RWPE2 (cell line): ENCODE data around the gene PAK1.

Experiments
- ATAC-seq: fragments of 200-7000 bp; cut with Tn5 transposase; 3 replicates; pipeline ENCODE4 v1.9.1; 2021; ENCODE audit warnings: low read depth
- DNase-seq: peaks from one replicate; pipeline ENCODE4 v3.0.0-alpha.2; 2020; ENCODE audit warnings: low spot score
- H3K27ac ChIP-seq: fragments of 450-650 bp; 2 replicates; pipeline ENCODE4 v1.5.1; 2017; ENCODE audit warnings: mild to moderate bottlenecking; ENCODE audit not compliant: poor library complexity, severe bottlenecking
- H3K27me3 ChIP-seq: fragments of 250-450 bp; sonication (Bioruptor Pico); 2 replicates; pipeline ENCODE4 v1.5.1; 2021; ENCODE audit warnings: mild to moderate bottlenecking, moderate library complexity; ENCODE audit not compliant: insufficient read depth, poor library complexity, severe bottlenecking
- H3K36me3 ChIP-seq: fragments of 250-450 bp; sonication (Bioruptor Pico); 2 replicates; pipeline ENCODE4 v1.5.1; 2020; ENCODE audit warnings: low read depth, mild to moderate bottlenecking, moderate library complexity
- H3K4me1 ChIP-seq: fragments of 250-450 bp; sonication (Bioruptor Pico); 2 replicates; pipeline ENCODE4 v1.5.1; 2021; ENCODE audit warnings: mild to moderate bottlenecking, moderate library complexity; ENCODE audit not compliant: insufficient read depth, poor library complexity, severe bottlenecking
- H3K4me3 ChIP-seq: fragments of 250-450 bp; sonication (Bioruptor Pico); 2 replicates; pipeline ENCODE4 v1.5.1; 2021; ENCODE audit warnings: mild to moderate bottlenecking, moderate library complexity; ENCODE audit not compliant: severe bottlenecking
- H3K9me3 ChIP-seq: fragments of 250-450 bp; sonication (Bioruptor Pico); 2 replicates; pipeline ENCODE4 v1.5.1; 2021; ENCODE audit warnings: mild to moderate bottlenecking, moderate library complexity; ENCODE audit not compliant: severe bottlenecking
- TF ChIP-seq, protein P1 (sequence below): fragments of 450-650 bp; IDR thresholded peaks from one replicate; pipeline ENCODE4 v1.5.1; 2017; ENCODE audit warnings: mild to moderate bottlenecking, moderate library complexity; ENCODE audit not compliant: poor library complexity, severe bottlenecking

Gene PAK1

DNA sequence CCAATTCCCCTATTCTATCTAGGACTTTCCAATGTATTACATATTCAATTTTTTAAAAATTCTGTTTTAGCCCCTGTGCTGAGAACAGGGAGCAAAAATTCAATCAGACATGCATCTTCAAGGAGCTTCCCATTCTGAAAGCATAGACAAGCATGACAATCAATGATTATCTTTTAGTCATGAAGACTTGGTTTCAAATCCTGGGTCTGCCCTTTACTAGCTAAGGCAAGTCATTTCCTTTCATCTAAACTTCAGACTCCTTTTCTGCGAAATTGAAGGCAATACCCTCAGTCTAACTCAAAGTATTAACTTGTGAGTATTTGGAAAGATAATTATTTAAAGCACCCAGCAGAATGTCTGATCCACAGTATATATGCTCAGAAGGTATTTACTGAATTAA is 24.1 kb downstream of the PAK1 start:
- no peak overlapping the region for H3K4me3 ChIP-seq
- H3K27ac ChIP-seq: no peak overlapping the region
- no peaks in the 10 kb centered on the region for H3K4me1 ChIP-seq
- no peaks in the 10 kb centered on the region for H3K36me3 ChIP-seq
- H3K27me3 ChIP-seq: no peaks in the 10 kb centered on the region
- DNase-seq: no peak
- H3K9me3 ChIP-seq: no peaks in the 10 kb centered on the region
- TF ChIP-seq, protein P1, sequence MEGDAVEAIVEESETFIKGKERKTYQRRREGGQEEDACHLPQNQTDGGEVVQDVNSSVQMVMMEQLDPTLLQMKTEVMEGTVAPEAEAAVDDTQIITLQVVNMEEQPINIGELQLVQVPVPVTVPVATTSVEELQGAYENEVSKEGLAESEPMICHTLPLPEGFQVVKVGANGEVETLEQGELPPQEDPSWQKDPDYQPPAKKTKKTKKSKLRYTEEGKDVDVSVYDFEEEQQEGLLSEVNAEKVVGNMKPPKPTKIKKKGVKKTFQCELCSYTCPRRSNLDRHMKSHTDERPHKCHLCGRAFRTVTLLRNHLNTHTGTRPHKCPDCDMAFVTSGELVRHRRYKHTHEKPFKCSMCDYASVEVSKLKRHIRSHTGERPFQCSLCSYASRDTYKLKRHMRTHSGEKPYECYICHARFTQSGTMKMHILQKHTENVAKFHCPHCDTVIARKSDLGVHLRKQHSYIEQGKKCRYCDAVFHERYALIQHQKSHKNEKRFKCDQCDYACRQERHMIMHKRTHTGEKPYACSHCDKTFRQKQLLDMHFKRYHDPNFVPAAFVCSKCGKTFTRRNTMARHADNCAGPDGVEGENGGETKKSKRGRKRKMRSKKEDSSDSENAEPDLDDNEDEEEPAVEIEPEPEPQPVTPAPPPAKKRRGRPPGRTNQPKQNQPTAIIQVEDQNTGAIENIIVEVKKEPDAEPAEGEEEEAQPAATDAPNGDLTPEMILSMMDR: no peak
- ATAC-seq: no peak

- Histone ChIP-seq H3K4me3 (no peak overlapping the region), H3K27ac (no peak overlapping the region), H3K27me3 (no peaks in the 10 kb centered on the region), H3K36me3 (no peaks in the 10 kb centered on the region), H3K9me3 (no peaks in the 10 kb centered on the region), H3K4me1 (no peaks in the 10 kb centered on the region)
- no peak for DNase-seq
- TF ChIP-seq, protein P1: no peak
- ATAC-seq: no peak
Measured at GRCh38 chr11:77449060-77449521, 24.8 kb downstream of the PAK1 start.

- no peak overlapping the region for H3K4me3 ChIP-seq
- H3K27ac ChIP-seq: no peak overlapping the region
- H3K9me3 ChIP-seq: no peaks in the 10 kb centered on the region
- TF ChIP-seq, protein P1: no peak
- DNase-seq (no peak), ATAC-seq (no peak)
- no peaks in the 10 kb centered on the region for H3K27me3 ChIP-seq
- H3K36me3 ChIP-seq: no peaks in the 10 kb centered on the region
- no peaks in the 10 kb centered on the region for H3K4me1 ChIP-seq
Measured at GRCh38 chr11:77448269-77448668, 25.6 kb downstream of the PAK1 start.

- no peak overlapping the region for H3K27ac ChIP-seq
- H3K4me3 ChIP-seq: no peak overlapping the region
- H3K27me3 ChIP-seq: no peaks in the 10 kb centered on the region
- no peak for DNase-seq
- H3K9me3 ChIP-seq: no peaks in the 10 kb centered on the region
- H3K36me3 ChIP-seq: no peaks in the 10 kb centered on the region
- peak; percentile 21; the same call in 1 of the 3 replicates for ATAC-seq
- TF ChIP-seq, protein P1: no peak
- H3K4me1 ChIP-seq: no peaks in the 10 kb centered on the region
Measured at GRCh38 chr11:77446911-77447629, 26.8 kb downstream of the PAK1 start.

DNA sequence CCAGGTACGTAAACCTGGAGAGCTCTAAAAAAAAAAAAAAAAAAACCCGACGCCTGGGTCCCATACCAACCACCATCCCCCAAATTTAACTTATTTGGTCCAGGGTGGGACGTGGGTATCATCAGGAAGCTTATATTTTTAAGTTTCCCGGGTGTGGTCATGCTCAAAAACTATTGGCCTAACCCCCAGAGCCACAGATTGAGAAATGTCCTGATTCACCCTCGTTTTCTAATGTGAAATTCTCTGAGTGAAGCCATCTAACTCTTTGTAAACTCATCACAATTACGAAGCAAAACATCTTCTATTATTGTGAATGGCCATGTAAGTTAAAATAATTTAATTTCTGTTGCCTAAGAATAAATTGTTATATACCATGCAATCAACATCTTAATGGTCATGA is 29.6 kb downstream of the PAK1 start:
- Histone ChIP-seq H3K4me3 (no peak overlapping the region), H3K9me3 (no peaks in the 10 kb centered on the region), H3K4me1 (no peaks in the 10 kb centered on the region), H3K27ac (no peak overlapping the region), H3K36me3 (no peaks in the 10 kb centered on the region), H3K27me3 (no peaks in the 10 kb centered on the region)
- TF ChIP-seq, protein P1: no peak
- DNase-seq (no peak), ATAC-seq (no peak)
